ENCODE measurements around the gene OST4. TPM values are rescaled to one million over a fixed set of nuclear protein-coding genes. Genes with fewer than 3 reads are reported as not detected.

The OST4 gene
- total RNA-seq, 1 experiment from 2014 or later, result 249 TPM

GRCh38 chr2:27054721-27055120 is 16.7 kb downstream of the OST4 start:
- DNase-seq (ENCODE audit: low read depth), result no peak

DNA sequence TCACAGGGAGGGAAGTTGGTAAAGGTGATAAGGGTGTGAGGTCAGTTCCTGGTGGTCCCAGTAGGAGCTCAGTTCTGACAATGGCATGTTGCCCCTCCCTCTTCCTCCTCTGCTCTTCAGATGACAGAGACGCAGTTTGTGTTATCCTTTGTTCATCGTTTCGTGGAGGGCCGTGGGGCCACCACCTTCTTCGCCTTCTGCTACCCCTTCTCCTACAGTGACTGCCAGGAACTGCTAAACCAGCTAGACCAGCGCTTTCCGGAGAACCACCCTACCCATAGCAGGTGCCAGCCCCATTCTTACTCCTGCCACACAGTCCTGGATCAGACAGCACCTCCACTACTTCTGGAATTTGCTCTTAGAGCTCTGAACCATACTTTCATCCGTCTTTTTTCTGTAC is 17.7 kb downstream of the OST4 start:
- DNase-seq (ENCODE audit: low read depth), result no peak

DNA sequence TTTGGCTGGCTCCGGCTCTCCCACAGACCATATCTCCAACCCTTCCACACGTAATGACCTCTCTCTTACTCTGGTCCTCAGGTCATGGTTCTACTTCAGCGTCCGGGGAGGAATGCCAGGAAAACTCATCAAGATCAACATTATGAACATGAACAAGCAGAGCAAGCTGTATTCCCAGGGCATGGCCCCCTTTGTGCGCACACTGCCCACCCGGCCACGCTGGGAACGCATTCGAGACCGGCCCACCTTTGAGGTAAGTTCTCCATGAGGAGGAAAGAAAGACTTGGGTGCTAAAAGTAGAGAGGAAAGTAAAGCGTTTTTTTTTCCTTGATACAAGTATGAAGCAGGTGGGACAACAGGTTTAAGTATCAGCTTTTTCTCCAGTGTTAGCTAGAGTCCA is 18.1 kb downstream of the OST4 start:
- no peak for DNase-seq (ENCODE audit: low read depth)

- peak; percentile 17 for DNase-seq (ENCODE audit: low read depth)
These were observed 19.4 kb downstream of the OST4 start for GRCh38 chr2:27051902-27052645.

DNA sequence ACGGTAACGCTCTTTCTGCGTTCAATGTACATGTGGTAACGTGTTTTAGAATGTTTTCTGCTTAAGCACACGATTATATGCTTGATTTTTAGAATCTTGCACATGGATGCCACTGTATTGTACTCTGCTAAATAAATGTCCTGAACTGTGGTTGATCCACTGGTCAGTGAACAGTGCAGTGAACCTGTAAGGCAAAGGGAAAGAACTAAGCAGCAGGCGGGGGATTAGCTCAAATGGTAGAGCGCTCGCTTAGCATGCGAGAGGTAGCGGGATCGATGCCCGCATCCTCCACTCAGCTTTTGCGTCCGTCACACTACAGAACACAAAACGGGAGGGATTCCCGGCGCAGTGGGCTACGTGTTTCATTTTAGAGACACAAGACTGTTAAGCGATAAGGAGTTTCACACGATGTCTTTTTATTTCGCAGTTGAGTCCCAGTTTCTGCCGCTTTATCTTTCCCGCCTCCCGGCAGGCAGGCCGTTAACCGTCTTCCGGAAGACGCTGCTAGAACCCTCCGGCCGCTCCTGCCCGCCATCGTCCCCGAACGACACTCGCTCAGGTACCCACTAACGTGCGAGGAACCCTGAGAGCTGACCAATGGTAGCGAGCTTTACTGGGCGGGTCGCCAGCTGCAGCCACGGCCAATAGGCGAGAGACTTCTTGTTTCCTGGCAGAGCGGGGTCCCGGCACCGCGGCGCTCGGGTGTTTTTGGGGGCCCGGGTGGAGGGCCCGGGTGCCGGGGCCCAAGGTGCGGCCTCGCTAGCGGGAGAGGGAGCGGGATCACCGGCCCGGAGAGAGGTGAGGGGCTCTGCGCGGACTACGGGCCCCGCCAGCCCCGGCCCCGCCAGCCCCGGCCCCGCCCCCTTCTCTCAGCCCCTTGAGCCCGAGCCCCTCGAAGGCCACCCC is 20.2 kb downstream of the OST4 start, which contains the start of gene AGBL5:
AGBL5 (plus strand) TSS at position 673 of the 906 bp plus-strand sequence. CDS start 1,291 bp downstream, outside the sequence.
- peak; percentile 94 for DNase-seq (ENCODE audit: low read depth)

GRCh38 chr2:27050281-27050995 is 21.0 kb downstream of the OST4 start:
- peak; percentile 94 for DNase-seq (ENCODE audit: low read depth)

DNA sequence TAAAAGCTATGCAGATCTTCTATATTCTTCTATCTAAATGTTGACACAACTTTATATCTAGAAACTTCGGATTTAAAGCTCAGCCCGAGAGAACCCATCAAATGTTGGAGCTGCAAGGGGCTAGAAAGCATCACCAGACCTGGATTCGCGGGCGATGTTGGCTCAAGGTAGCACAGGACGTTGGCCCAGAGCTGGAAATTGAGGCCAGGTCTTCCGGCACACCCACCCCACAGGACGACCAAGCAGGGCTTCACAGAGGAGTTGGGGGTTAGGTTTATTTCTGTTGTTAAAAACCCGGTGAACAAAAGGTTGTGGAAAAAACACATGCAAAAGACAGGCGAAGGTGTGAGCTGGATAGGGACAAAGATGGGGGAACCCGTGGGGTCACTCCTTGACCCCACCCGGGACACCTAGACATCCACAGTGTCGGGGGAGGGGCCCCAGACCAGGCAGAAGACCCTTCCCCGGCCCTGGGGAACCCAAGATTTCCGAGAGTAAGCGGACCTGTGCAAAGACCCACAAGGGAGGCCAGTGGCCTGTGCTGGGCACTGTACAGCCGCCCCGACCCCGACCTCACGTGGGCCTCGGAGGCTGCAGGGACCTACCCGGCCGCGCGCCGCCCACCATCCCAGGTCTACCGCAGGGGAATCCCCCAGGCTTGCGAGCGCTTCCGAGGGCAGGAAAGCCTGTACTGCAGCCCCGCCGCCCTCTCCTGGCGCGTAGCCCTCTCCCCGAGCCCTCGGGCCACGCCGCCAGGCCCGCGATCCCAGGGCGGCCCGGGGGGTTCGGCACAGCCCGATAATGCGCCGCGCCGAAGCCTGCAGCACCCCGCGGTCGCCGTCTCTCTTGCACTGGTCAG is 21.8 kb downstream of the OST4 start:
- DNase-seq (ENCODE audit: low read depth), result no peak

- no peak for DNase-seq (ENCODE audit: low read depth)
These were observed 28.3 kb downstream of the OST4 start for GRCh38 chr2:27042985-27043634.

- no peak for DNase-seq (ENCODE audit: low read depth)
These were observed 29.2 kb downstream of the OST4 start for GRCh38 chr2:27042159-27042661.

- DNase-seq (ENCODE audit: low read depth), result no peak
These were observed 29.7 kb downstream of the OST4 start for GRCh38 chr2:27041752-27042151.

DNA sequence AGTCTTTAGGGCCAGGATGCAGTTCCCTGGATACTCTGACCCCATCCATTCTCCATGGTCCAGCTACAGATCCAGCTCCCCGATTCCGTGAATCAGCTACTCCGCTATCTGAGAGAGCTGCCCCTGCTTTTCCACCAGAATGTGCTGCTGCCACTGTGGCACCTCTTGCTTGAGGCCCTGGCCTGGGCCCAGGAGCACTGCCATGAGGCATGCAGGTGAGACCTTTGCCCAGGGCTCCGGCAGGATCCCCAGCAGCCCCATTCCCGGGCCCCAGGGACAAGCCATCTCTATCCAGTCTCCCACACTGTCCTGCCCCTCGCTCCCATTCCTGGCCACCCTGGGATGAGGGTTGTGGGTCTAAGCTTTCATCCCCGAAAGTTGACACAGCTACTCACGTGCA is 31.2 kb downstream of the OST4 start:
- no peak for DNase-seq (ENCODE audit: low read depth)

DNA sequence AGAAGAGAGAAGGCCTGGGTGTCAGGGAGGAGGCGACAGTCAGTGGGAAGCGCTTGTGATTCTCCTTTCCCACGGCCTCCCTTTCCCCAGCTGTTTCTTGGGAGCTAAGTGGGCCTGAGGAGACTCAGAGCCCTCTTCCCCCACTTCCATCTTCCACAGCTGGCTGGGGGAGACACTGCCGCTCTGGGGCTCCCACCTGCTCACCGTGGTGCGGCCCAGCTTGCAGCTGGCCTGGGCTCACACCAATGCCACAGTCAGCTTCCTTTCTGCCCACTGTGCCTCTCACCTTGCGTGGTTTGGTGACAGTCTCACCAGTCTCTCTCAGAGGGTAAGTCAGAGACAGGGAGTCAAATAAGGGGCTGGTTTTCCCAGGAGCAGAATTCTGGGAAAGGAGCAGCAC is 31.6 kb downstream of the OST4 start:
- no peak for DNase-seq (ENCODE audit: low read depth)

DNA sequence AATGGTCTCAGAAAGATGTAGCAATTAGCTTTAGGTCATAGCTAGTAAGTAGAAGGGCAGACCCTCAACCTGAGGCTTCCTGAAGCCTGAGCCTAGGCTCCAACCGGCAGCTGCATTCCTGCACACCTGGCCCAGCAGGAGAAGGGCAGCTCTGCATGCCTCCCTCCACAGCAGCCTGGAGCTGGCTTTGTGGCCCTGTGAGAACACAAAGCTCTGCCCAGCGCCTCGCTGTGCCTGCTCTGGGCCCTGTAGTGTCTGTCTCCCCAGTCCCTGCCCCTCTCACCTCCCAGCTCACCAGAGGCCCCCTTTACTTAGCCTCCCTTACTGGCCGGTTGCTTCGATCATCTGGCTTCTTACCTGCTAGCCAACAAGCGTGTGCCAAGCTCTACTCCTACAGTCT is 32.0 kb downstream of the OST4 start:
- DNase-seq (ENCODE audit: low read depth), result no peak

GRCh38 chr2:27038631-27039339 is 32.7 kb downstream of the OST4 start:
- DNase-seq (ENCODE audit: low read depth), result no peak

DNA sequence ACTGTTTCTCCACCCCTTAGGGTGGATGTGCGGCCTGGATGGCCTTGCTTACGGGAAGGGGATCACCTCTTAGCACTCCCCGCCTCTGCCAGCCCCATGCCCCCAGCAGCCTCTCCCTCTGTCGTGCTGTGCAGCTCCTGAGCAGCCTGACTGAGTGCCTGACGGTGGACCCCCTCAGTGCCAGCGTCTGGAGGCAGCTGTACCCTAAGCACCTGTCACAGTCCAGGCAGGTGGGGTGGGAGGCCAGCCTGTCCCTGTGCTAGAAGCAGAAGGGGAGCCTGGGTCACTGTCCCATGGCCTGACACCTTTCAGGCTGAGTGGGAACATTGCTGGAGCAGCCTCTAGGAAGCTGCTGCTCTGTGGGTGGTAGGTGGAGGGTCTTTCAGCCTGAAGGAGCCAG is 33.4 kb downstream of the OST4 start:
- DNase-seq (ENCODE audit: low read depth), result no peak

GRCh38 chr2:27033253-27033852 is 38.1 kb downstream of the OST4 start:
- DNase-seq (ENCODE audit: low read depth), result no peak

DNA sequence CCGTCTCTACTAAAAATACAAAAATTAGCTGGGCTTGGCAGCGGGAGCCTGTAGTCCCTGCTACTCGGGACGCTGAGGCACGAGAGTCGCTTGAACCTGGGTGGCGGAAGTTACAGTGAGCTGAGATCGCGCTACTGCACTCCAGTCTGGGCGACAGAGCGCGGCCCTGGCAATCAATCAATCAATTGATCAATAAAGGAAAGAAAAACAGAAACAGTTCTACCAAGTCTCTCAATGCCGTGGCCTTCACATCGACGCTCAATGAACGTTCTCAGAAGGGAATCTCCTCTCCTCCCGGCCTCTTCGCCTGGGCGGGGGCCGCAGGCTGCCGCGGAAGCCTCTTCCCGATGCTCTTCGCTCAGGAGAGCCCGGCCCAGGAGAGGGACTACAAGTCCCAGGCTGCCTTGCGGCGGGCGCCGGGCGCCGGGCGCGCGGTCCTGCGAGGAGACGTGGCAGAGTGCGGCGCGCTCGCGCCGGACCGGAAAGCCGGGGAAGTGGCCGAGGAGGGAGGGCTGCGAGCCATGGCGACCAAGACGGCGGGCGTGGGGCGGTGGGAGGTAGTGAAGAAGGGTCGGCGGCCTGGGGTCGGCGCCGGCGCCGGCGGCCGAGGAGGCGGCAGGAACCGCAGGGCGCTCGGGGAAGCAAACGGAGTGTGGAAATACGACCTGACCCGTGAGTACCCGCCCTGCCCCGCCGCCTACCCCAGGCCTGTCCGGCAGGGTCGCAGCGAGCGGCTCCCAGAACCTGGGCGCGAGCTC is 38.8 kb downstream of the OST4 start, which contains the start of gene TMEM214:
TMEM214 (plus strand) TSS at position 471 of the 758 bp plus-strand sequence; CDS start at position 522, 51 bp downstream.
- peak; percentile 85 for DNase-seq (ENCODE audit: low read depth)

- peak; percentile 40 for DNase-seq (ENCODE audit: low read depth)
These were observed 42.4 kb downstream of the OST4 start for GRCh38 chr2:27029051-27029450.
